C4-2B (cell line): ENCODE measurements around the gene MICU1.

Experiments used
- H3K27ac ChIP-seq: fragments of 450-650 bp; 2 replicates; pipeline ENCODE4 v1.5.1; 2017
- CTCF ChIP-seq: fragments of 450-650 bp; conservative IDR thresholded peaks from 2 replicates; pipeline ENCODE4 v1.5.1; 2017; ENCODE audit warnings: mild to moderate bottlenecking
- ZFX ChIP-seq: fragments of 450-650 bp; IDR thresholded peaks from 2 replicates; pipeline ENCODE4 v1.6.1; 2017

The MICU1 gene

GRCh38 chr10:72370201-72370722, 255.6 kb downstream of the MICU1 start:
- no peak overlapping the region for H3K27ac ChIP-seq
- no peak for TF ChIP-seq ZFX

GRCh38 chr10:72367301-72367960, 258.4 kb downstream of the MICU1 start:
- H3K27ac ChIP-seq: no peak overlapping the region
- TF ChIP-seq ZFX: no peak
- no peak for TF ChIP-seq CTCF

- H3K27ac ChIP-seq: no peak overlapping the region
- TF ChIP-seq CTCF: no peak
- no peak for TF ChIP-seq ZFX
These were observed 260.6 kb downstream of the MICU1 start for GRCh38 chr10:72365106-72365895.

- peak overlapping the region; percentile 22; the same call in 1 of the 2 replicates for H3K27ac ChIP-seq
These were observed 261.6 kb downstream of the MICU1 start for GRCh38 chr10:72364239-72364777.

GRCh38 chr10:72356987-72357386, 268.9 kb downstream of the MICU1 start:
- no peak overlapping the region for H3K27ac ChIP-seq
- no peak for TF ChIP-seq CTCF
- TF ChIP-seq ZFX: no peak

More at GRCh38 chr10:72364239-72364777, 261.6 kb downstream of the MICU1 start:
- TF ChIP-seq CTCF (peak; percentile 96), ZFX (no peak)

GRCh38 chr10:72356115-72356514, 269.8 kb downstream of the MICU1 start:
- H3K27ac ChIP-seq: no peak overlapping the region
- TF ChIP-seq ZFX (no peak), CTCF (no peak)

GRCh38 chr10:72355214-72355555, 270.7 kb downstream of the MICU1 start:
- H3K27ac ChIP-seq: peak overlapping the region; percentile 85
- no peak for TF ChIP-seq ZFX
- TF ChIP-seq CTCF: no peak
